ENCODE results near the gene FAM20A.

DNA sequence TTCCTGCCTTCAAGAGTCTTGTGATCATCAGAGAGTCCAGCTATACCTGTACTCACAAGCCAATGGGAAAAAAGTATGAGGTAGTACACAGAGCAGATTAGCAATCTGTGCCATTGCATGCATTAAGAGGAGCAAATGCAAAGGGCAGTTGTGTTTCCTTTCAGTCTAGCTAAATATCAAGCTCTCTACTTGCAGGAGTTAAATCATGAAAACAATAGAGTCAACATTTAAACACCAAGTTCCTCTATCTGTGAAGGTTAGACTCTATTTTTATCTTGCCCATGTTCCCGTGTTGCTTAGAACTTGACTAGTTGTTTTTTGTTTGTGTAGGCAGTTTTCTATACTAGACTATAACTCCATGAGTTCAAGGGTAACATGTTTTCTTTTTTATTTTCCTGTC lies 4.7 kb upstream of the FAM20A start:
- TF ChIP-seq, protein P1, sequence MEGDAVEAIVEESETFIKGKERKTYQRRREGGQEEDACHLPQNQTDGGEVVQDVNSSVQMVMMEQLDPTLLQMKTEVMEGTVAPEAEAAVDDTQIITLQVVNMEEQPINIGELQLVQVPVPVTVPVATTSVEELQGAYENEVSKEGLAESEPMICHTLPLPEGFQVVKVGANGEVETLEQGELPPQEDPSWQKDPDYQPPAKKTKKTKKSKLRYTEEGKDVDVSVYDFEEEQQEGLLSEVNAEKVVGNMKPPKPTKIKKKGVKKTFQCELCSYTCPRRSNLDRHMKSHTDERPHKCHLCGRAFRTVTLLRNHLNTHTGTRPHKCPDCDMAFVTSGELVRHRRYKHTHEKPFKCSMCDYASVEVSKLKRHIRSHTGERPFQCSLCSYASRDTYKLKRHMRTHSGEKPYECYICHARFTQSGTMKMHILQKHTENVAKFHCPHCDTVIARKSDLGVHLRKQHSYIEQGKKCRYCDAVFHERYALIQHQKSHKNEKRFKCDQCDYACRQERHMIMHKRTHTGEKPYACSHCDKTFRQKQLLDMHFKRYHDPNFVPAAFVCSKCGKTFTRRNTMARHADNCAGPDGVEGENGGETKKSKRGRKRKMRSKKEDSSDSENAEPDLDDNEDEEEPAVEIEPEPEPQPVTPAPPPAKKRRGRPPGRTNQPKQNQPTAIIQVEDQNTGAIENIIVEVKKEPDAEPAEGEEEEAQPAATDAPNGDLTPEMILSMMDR (conservative IDR thresholded peaks at IDR 0.05; ENCODE audit: low read length) = no peak
- no peak for TF ChIP-seq EZH2phosphoT487 (IDR thresholded peaks at IDR 0.05; ENCODE audit: borderline replicate concordance)
